Measurements from ENCODE around the gene BMS1.

DNA sequence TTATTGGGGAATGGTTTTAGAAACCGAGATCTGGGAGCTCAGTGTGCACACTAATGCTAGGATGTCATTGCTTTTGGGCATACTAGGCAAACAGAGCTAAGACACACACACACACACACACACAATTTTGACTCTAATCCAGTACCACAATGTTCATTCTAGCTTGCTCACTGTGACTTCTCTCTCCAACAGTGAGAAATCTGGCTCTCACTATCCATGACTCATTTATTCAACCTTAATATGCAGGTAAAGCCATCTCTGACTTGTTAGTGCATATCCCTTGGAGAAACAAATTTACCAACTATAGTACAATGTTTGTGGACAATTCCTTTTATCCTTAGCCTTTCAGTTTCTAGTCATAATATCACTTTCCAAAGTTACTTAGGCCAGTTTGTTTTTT, 5.9 kb upstream of the BMS1 start:
- TF ChIP-seq, protein P1, sequence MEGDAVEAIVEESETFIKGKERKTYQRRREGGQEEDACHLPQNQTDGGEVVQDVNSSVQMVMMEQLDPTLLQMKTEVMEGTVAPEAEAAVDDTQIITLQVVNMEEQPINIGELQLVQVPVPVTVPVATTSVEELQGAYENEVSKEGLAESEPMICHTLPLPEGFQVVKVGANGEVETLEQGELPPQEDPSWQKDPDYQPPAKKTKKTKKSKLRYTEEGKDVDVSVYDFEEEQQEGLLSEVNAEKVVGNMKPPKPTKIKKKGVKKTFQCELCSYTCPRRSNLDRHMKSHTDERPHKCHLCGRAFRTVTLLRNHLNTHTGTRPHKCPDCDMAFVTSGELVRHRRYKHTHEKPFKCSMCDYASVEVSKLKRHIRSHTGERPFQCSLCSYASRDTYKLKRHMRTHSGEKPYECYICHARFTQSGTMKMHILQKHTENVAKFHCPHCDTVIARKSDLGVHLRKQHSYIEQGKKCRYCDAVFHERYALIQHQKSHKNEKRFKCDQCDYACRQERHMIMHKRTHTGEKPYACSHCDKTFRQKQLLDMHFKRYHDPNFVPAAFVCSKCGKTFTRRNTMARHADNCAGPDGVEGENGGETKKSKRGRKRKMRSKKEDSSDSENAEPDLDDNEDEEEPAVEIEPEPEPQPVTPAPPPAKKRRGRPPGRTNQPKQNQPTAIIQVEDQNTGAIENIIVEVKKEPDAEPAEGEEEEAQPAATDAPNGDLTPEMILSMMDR (IDR thresholded peaks at IDR 0.05 in 2 of 3, conservative IDR thresholded peaks at IDR 0.05 in 1 of 3; ENCODE audit: control insufficient read depth in 2 of 3, extremely low read depth in 1 of 3, insufficient read depth in 1 of 3, low read depth in 3 of 3, low read length in 3 of 3), result no peak
- TF ChIP-seq POU2F2 (IDR thresholded peaks at IDR 0.05; ENCODE audit: borderline replicate concordance, low read depth, low read length), result no peak
- no peak for TF ChIP-seq POLR2AphosphoS5 (IDR thresholded peaks at IDR 0.05; ENCODE audit: low read length)
- TF ChIP-seq, protein P2, sequence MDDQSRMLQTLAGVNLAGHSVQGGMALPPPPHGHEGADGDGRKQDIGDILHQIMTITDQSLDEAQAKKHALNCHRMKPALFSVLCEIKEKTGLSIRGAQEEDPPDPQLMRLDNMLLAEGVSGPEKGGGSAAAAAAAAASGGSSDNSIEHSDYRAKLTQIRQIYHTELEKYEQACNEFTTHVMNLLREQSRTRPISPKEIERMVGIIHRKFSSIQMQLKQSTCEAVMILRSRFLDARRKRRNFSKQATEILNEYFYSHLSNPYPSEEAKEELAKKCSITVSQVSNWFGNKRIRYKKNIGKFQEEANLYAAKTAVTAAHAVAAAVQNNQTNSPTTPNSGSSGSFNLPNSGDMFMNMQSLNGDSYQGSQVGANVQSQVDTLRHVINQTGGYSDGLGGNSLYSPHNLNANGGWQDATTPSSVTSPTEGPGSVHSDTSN (IDR thresholded peaks at IDR 0.05; ENCODE audit: insufficient replicate concordance, low read depth, low read length), result no peak
- no peak for TF ChIP-seq ZZZ3 (IDR thresholded peaks at IDR 0.05; ENCODE audit: control insufficient read depth, insufficient read length, low read depth)
- TF ChIP-seq, protein P3, sequence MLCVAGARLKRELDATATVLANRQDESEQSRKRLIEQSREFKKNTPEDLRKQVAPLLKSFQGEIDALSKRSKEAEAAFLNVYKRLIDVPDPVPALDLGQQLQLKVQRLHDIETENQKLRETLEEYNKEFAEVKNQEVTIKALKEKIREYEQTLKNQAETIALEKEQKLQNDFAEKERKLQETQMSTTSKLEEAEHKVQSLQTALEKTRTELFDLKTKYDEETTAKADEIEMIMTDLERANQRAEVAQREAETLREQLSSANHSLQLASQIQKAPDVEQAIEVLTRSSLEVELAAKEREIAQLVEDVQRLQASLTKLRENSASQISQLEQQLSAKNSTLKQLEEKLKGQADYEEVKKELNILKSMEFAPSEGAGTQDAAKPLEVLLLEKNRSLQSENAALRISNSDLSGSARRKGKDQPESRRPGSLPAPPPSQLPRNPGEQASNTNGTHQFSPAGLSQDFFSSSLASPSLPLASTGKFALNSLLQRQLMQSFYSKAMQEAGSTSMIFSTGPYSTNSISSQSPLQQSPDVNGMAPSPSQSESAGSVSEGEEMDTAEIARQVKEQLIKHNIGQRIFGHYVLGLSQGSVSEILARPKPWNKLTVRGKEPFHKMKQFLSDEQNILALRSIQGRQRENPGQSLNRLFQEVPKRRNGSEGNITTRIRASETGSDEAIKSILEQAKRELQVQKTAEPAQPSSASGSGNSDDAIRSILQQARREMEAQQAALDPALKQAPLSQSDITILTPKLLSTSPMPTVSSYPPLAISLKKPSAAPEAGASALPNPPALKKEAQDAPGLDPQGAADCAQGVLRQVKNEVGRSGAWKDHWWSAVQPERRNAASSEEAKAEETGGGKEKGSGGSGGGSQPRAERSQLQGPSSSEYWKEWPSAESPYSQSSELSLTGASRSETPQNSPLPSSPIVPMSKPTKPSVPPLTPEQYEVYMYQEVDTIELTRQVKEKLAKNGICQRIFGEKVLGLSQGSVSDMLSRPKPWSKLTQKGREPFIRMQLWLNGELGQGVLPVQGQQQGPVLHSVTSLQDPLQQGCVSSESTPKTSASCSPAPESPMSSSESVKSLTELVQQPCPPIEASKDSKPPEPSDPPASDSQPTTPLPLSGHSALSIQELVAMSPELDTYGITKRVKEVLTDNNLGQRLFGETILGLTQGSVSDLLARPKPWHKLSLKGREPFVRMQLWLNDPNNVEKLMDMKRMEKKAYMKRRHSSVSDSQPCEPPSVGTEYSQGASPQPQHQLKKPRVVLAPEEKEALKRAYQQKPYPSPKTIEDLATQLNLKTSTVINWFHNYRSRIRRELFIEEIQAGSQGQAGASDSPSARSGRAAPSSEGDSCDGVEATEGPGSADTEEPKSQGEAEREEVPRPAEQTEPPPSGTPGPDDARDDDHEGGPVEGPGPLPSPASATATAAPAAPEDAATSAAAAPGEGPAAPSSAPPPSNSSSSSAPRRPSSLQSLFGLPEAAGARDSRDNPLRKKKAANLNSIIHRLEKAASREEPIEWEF (IDR thresholded peaks at IDR 0.05; ENCODE audit: insufficient replicate concordance, low read depth, low read length), result no peak
